GM10248 (cell line): ENCODE measurements around the gene LRSAM1.

Source experiments
- CTCF ChIA-PET: fragments of 300-600 bp; sonication (Branson Sonifier 250); formaldehyde crosslinking; extraction: SDS; loops from one replicate; lab custom pipeline; 2021; ENCODE audit warnings: antibody characterized with exemption; lab: Yijun Ruan, JAX
- POLR2A ChIA-PET: fragments of 350-650 bp; sonication (Branson Sonifier 250); formaldehyde crosslinking; extraction: SDS; loops from one replicate; lab custom pipeline; 2020; ENCODE audit warnings: antibody characterized with exemption; lab: Yijun Ruan, JAX
- DNase-seq: peaks from one replicate; pipeline ENCODE4 v3.0.0; 2012; ENCODE audit errors: extremely low spot score
- CTCF ChIP-seq: IDR thresholded peaks from 2 replicates; pipeline ENCODE4 v1.5.1; 2012; ENCODE audit warnings: mild to moderate bottlenecking, low read depth; ENCODE audit errors: extremely low read depth, missing control alignments, control extremely low read depth

Gene LRSAM1

GRCh38 chr9:127548352-127548881, 97.1 kb downstream of the LRSAM1 start:
- POLR2A ChIA-PET = no interaction called here
- CTCF ChIA-PET = no interaction called here
- DNase-seq = no peak
- no peak for TF ChIP-seq CTCF

GRCh38 chr9:127549218-127549617, 97.9 kb downstream of the LRSAM1 start:
- CTCF ChIA-PET = no interaction called here
- TF ChIP-seq CTCF = no peak
- no peak for DNase-seq
- POLR2A ChIA-PET = no interaction called here

- POLR2A ChIA-PET = no interaction called here
- CTCF ChIA-PET = no interaction called here
- DNase-seq = no peak
- no peak for TF ChIP-seq CTCF
Observed at GRCh38 chr9:127549751-127550150, 98.4 kb downstream of the LRSAM1 start.

GRCh38 chr9:127550282-127550681, 99.0 kb downstream of the LRSAM1 start:
- TF ChIP-seq CTCF = no peak
- ChIA-PET CTCF (no interaction called here), POLR2A (no interaction called here)
- DNase-seq = no peak

GRCh38 chr9:127550751-127551150, 99.4 kb downstream of the LRSAM1 start:
- POLR2A ChIA-PET = no interaction called here
- CTCF ChIA-PET = interaction anchor here (2.1 kb wide), 1 partner anchor 18 kb away, joined by 4 read pairs; no protein-coding TSS in a partner anchor
- TF ChIP-seq CTCF = no peak
- DNase-seq = no peak
